Mononuclear cell (primary cell): ENCODE data around the gene MCM3. TPM values are rescaled to one million over a fixed set of nuclear protein-coding genes. Genes with fewer than 3 reads are reported as not detected.

Experiments
- H3K27me3 ChIP-seq: 2 replicates; pipeline ENCODE4 v1.6.0; 2011; ENCODE audit warnings: low read length, control low read depth; ENCODE audit not compliant: insufficient read depth
- H3K4me1 ChIP-seq: 2 replicates; pipeline ENCODE4 v1.5.1; 2011; ENCODE audit warnings: mild to moderate bottlenecking, low read length, control low read depth; ENCODE audit not compliant: insufficient read depth
- H3K4me3 ChIP-seq: 2 replicates; pipeline ENCODE4 v1.5.1; 2011; ENCODE audit warnings: mild to moderate bottlenecking, low read length, moderate library complexity
- H3K9me3 ChIP-seq: 2 replicates; pipeline ENCODE4 v1.5.1; 2011; ENCODE audit warnings: low read depth, mild to moderate bottlenecking, control low read depth, low read length
- total RNA-seq: library from RNA; depleted of rRNA; stranded (reverse); fragments of >200 nt; gene quantifications from one replicate; pipeline ENCODE4 v1.2.3, GENCODE V29; 2012

Gene MCM3
- total RNA-seq, 1 donor: 9.1 TPM

DNA sequence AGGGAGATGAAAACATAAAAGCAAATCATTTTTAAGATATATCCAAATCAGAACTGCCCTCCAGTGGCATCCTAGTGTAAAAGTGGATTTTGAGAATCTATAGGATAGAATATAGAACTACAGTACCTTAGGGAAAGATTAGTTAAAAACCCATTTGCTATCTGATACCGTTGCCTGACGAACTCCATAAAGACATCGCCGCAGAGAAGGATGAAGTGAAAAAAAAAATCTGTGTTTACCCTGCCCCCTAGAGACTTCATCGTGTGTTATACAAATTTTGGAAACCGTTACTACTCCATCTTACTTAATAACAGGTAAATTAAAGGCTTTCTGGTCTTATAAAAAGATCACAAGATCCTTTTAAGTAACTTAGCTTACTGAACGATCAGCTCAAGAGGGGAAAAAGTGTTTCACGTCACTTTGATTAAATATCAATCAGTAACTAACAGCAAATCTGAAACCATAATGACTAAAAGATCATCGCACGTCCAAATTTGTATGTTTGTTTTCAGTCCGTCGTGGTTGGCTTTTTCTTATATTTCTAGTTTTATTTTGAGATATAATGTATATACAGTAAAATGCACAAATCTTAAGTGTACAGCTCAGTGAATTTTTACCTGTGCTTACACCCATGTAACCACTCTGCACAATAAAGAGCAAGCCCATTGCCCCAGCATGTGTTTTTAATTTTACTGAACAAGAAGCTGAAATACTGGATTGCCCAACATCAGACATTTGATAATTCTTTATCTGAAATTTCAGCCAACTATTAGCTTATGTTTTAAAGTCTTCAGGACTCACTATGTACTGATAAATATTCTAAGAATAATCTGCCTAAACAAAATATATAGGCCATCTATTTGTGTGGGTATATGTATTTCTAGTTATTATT, 881 bp upstream of the MCM3 start:
- H3K9me3 ChIP-seq: no peaks in the 10 kb centered on the region
- no peaks in the 10 kb centered on the region for H3K27me3 ChIP-seq
- peak overlapping the region; percentile 79 for H3K4me3 ChIP-seq
- peaks cover 23% of the 10 kb centered on the region for H3K4me1 ChIP-seq

DNA sequence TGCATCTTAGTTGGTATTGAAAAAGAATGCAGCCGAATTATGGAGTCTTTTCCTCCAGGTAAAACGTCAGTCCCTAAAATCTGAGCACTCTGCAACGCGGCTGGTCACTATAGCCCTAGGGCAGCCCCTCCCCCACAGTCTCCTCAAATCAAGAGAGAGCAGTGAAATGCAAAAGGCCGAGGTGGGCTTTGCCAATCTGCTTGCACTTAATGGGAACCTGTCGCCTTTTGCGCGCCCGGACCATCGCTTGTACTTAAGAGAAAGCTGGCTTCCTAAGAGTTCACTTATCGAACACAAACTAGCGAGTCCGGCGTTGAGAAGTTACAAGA, 447 bp downstream of the MCM3 start:
- Histone ChIP-seq H3K27me3 (no peaks in the 10 kb centered on the region), H3K4me1 (peaks cover 23% of the 10 kb centered on the region), H3K9me3 (no peaks in the 10 kb centered on the region), H3K4me3 (peak overlapping the region; percentile 79)

DNA sequence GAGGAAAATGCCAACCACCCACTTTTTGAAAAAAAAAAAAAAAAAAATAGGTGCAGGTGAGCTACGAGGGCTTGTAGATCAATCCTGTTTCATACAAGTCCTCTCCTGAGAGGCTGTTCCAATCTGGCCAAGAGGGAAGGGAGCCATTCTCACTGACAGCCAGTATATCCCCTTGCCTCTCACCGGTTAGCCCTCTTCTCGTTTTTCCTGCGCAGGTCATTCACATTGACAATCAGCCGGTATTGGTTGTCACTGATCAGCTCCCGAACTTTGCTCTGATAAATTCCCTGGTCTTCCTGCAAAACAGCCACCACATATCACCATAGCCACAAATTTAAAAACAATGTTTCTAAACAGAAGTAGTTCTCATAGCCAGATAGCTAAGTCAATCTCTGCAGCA, 1.4 kb downstream of the MCM3 start:
- Histone ChIP-seq H3K9me3 (no peaks in the 10 kb centered on the region), H3K4me3 (no peak overlapping the region), H3K27me3 (no peaks in the 10 kb centered on the region), H3K4me1 (peaks cover 23% of the 10 kb centered on the region)

DNA sequence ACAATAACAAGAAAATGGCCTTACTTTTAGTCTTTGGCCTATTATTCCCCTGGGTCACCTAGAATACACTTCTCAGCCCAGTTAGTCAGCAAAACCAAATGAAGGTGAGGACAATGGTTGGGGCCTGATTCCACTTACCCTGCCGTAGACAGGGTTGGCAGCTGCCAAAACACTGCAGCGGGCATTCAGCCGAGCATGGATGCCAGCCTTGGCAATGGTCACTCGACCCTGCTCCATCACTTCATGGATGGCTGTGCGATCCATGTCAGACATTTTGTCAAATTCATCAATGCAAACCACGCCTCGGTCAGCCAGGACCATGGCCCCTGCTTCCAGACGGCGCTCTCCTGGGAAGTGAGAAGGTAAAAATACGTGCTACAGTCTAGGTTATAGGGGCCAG, 8.4 kb downstream of the MCM3 start:
- H3K27me3 ChIP-seq: no peaks in the 10 kb centered on the region
- no peaks in the 10 kb centered on the region for H3K9me3 ChIP-seq
- no peak overlapping the region for H3K4me3 ChIP-seq
- H3K4me1 ChIP-seq: no peaks in the 10 kb centered on the region

DNA sequence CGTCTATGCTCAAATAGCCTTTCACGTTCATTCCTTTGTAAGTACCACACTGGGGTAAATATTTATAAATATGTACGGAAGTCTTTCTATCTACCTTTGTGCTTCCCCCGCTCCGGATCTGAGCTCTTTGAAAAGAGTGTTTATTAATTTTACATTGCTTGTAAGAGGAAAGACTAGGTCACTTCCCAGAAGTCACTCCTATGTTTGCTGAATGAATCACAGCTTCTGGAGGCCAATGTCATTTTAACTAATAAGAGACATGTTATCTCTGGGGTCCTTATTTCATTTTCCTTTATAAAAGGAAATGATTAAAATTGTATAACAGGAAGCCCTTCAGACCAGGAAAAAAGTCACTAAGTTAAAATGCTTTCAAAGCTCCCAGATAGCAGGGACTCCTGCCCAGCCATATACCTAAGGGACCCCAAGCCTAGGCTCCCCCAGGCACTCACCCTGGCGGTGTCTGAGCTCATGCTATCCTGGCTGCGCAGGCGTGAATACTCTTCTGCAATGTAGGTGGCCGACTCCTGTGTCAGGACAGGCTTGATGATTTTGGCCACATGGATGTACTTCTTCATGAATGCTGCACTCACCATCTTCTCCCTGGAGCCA, 12.6 kb downstream of the MCM3 start:
- Histone ChIP-seq H3K4me1 (no peaks in the 10 kb centered on the region), H3K9me3 (no peaks in the 10 kb centered on the region), H3K27me3 (no peaks in the 10 kb centered on the region), H3K4me3 (no peak overlapping the region)

DNA sequence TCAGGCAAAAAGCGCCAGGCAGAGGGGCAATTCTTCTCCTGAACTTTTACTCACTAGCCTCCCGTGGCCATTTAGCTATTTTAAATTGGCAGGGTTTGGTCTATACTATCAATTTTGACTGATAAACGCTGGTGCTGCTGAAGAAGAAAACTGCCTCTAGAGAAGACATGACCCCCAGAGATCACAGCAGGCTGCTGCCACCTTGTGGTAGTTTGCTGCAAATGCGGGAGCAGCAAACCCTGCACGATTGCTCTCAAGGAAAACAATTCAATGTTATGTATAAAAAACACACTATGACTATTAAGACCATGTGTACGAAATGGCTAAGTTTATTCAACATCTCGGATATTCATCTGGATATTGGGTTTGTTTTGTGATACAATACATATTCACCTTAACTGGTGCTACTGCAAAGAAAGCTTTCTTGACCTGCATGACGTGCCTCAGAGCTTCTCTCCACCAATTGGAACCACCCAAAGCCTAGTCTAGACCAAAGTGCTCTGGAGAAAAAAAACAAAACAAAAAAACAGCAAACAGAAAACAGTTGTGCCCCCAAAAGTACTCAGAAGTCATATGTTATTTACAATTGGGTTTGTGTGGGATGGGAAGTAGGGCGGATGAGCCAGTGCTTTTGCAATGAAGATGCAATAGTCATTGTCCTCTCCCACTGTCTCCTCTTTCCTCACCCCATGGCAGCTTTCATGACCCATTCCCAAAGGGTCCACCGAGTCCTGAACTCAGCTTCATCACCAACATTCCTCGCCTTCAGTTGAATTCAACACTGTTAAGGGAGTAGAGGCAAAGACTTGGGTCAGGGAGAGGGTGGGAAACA, 20.6 kb downstream of the MCM3 start:
- no peaks in the 10 kb centered on the region for H3K9me3 ChIP-seq
- no peak overlapping the region for H3K4me3 ChIP-seq
- H3K27me3 ChIP-seq: no peaks in the 10 kb centered on the region
- H3K4me1 ChIP-seq: no peaks in the 10 kb centered on the region

DNA sequence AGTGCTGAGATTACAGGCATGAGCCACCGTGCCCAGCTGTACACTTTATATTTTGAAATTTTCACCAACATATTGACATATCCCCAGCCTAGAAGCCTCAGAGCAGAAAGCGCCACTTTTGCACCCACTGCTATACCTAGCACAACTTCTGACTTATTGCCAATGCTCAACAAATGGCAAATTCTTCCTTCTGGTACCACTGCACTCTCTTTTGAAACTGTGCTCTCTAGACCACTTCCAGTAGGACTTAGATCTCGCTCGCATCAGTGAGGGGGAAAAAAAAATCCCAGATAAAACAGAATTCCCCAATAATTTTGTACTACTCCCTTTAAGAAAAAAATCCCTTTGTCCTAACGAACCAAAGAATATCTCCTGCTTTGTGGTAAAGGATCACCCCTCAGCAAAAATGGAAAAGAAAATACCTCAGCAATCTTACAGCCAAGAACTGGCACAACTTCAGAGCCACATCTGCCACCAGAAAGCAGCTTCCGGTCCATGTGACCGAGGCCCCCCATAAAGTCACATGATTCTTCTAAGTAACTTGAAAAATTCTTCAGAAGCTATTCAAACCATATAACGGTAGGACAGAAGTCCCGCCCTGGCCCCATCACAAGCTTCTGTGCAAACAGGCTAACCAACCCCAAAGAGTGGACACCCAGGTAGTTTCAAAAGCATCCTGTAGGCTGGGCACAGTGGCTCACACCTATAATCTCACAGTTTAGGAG, 21.8 kb downstream of the MCM3 start:
- H3K4me3 ChIP-seq: no peak overlapping the region
- H3K9me3 ChIP-seq: no peaks in the 10 kb centered on the region
- H3K27me3 ChIP-seq: no peaks in the 10 kb centered on the region
- no peaks in the 10 kb centered on the region for H3K4me1 ChIP-seq

DNA sequence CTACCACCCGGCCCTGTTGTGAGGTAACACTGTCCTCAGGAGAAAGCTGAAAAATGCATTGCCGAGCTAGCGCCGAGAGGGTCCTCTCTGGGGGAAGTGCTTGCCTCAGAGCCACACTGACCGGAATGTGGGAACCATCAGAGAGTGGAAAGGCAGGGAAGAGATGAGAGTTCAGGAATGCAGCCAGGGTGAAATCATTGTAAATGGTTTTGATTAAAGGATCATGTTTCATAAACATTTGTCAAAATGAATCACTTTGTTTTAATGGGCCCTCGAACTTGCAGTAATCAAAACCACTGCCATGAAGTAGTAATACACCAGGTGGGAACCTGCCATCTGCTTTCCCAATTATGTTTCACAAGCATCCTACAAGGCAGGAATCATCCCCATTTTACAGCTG, 23.3 kb downstream of the MCM3 start:
- H3K4me3 ChIP-seq: no peak overlapping the region
- H3K9me3 ChIP-seq: no peaks in the 10 kb centered on the region
- no peaks in the 10 kb centered on the region for H3K27me3 ChIP-seq
- no peaks in the 10 kb centered on the region for H3K4me1 ChIP-seq

DNA sequence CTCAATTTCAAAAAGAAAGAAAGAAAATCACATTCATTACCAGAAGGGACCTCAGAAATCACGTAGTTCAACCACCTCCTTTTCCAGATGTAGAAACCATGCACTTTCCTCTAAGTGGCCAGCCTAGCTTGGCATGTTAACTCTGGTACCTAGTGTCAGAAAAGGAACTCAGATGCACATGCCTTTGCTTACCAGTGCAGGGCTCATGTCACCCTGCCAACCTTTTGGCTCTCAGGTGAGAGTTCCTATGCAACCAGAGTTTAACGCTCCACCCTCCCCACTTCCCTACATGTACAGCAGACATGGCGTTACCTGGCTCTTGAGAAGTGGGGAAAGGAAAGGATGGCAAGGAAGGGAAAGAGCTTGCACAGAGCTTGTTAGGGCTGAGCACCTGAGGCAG, 23.9 kb downstream of the MCM3 start:
- Histone ChIP-seq H3K4me3 (no peak overlapping the region), H3K4me1 (no peaks in the 10 kb centered on the region), H3K9me3 (no peaks in the 10 kb centered on the region), H3K27me3 (no peaks in the 10 kb centered on the region)

DNA sequence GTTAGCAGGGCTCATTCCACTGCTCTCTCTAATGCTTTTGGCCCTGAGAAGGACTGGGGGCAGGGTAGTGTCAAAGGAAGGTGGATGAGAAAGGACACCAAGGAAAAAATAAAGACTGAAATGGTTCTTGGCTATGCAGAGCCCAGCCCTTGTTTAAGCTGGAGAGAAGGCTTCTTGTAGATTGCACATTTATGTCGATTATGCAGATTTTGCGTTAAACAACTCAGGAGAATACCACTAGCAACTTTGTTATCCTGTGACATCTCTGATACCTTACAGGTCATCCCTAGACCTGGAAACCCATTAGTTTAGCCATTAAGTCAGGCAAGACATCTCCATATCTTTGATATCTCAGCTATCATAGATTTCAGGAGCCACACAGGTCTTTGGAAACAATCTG, 29.1 kb downstream of the MCM3 start:
- H3K27me3 ChIP-seq: peaks cover 9% of the 10 kb centered on the region
- no peak overlapping the region for H3K4me3 ChIP-seq
- H3K4me1 ChIP-seq: no peaks in the 10 kb centered on the region
- no peaks in the 10 kb centered on the region for H3K9me3 ChIP-seq

DNA sequence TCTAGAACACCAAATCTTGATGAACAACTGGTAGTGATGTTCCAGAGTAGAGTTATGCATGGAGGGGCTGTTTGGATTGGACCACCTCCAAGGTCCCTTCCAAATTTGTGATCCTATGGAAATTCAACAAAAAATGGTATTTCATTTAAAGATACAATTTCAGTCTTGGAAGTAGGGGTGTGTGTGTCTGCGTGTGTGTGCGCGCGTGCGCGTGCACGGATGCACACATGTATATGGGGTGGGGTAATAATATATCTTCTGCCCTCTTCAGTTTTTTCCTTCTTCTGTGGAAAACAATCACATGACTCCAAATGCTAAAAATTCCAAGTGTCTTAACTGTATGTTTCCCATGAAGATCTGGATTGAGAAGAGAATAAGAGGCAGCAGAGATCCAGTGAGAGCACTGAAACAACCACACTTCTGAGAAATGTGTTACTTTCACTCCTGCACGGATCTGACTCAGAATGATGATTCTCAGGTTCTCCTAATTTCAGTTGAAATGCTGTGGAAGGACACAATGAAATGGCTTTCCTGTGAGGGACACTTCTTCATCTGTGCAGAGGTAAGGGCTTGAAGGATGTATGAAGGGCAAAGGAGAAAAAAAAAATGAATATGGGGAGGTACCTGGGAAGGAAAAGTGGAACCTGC, 29.7 kb downstream of the MCM3 start:
- no peaks in the 10 kb centered on the region for H3K4me1 ChIP-seq
- H3K9me3 ChIP-seq: no peaks in the 10 kb centered on the region
- no peak overlapping the region for H3K4me3 ChIP-seq
- peaks cover 9% of the 10 kb centered on the region for H3K27me3 ChIP-seq

DNA sequence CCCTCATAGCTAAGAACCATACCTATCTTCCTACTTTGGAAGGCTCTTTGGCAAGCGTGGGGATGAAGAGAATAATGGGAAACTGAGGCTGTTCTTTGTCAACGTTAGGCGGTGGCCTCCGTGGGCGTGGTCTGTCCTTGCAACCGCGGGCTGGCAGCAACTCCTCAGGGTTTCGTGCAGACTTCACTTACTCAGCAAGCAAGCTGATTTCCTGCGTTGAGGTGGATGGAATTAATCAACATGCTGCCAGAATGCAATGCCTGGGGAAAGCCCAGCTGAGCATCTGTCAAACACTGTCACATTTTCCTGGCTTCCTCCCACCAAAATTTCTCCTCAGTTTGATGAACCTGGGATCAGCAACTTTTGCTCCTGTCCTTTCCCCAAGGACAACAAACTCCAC, 31.0 kb downstream of the MCM3 start:
- peaks cover 9% of the 10 kb centered on the region for H3K27me3 ChIP-seq
- H3K4me1 ChIP-seq: no peaks in the 10 kb centered on the region
- no peak overlapping the region for H3K4me3 ChIP-seq
- H3K9me3 ChIP-seq: no peaks in the 10 kb centered on the region

DNA sequence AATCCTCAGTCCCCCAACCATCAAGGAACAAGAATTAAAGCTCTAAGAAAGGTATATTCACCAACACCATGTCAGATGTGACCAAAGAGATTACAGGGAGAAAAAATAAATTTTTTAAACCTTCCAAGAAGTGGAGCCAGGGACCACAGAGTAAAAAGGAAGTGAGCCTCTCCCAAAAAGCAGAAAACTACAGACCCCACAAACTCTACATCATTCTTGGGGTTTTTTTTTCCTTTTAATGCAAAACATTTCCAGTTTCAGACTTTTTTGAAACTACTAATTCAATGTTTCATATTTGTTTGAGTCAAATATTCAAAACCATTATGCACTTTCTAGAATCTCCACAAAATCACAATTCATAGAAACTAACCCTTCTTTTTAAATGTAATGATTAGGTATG, 33.4 kb downstream of the MCM3 start:
- Histone ChIP-seq H3K4me3 (no peak overlapping the region), H3K27me3 (peaks cover 9% of the 10 kb centered on the region), H3K9me3 (no peaks in the 10 kb centered on the region), H3K4me1 (no peaks in the 10 kb centered on the region)

DNA sequence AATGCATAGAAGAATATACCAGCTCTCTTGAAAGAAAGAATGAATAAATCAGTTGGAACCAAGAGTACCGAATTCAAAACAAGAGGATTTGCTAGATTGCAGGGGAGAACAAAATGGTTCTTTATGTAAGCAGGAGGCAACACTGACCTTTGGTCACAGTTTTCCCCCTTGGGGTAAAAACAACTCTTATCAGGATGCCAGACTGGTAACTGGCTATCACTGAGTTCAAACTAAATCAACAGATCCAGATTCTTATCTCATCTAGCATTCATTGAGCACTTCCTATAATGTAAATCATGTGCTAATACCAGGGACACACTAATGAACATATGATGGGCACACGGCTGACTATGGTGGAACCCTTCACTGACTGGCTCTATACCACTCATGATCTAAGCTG, 35.5 kb downstream of the MCM3 start:
- no peaks in the 10 kb centered on the region for H3K4me1 ChIP-seq
- H3K4me3 ChIP-seq: no peak overlapping the region
- no peaks in the 10 kb centered on the region for H3K9me3 ChIP-seq
- H3K27me3 ChIP-seq: peaks cover 9% of the 10 kb centered on the region
